IMR-90 (cell line): ENCODE measurements around the gene IL1A. TPM values are rescaled to one million over a fixed set of nuclear protein-coding genes. Genes with fewer than 3 reads are reported as not detected.
A peak's percentile ranks its signal among the peaks of the same experiment; 100 is the strongest.

ENCODE experiments used
- ATAC-seq: fragments of 200-7000 bp; cut with Tn5 transposase; 2 replicates; pipeline ENCODE4 v1.9.1; 2020; ENCODE audit warnings: low read depth, mild to moderate bottlenecking, moderate library complexity
- BruUV-seq: library from RNA; stranded (reverse); fragments of 400-500 nt; replicated peaks from 2 replicates; lab custom pipeline; 2021; lab: Mats Ljungman, UMichigan
- CTCF ChIA-PET: fragments of 300-600 bp; formaldehyde crosslinking; extraction: SDS; loops from one replicate; lab custom pipeline; 2021; ENCODE audit warnings: antibody characterized with exemption; lab: Yijun Ruan, JAX
- POLR2A ChIA-PET: fragments of 300-600 bp; sonication (Branson Sonifier 250); formaldehyde crosslinking; loops from one replicate; lab custom pipeline; 2022; ENCODE audit warnings: antibody characterized with exemption; ENCODE audit not compliant: unreplicated experiment; lab: Charles Lee
- DNase-seq: peaks from one replicate; pipeline ENCODE4 v3.0.0; 2013
- H2AFZ ChIP-seq: replicated peaks from 2 replicates; pipeline ENCODE3; 2013; ENCODE audit warnings: low read length, mild to moderate bottlenecking; ENCODE audit not compliant: poor library complexity
- H2AK5ac ChIP-seq: 2 replicates; pipeline ENCODE4 v1.6.1; 2013; ENCODE audit warnings: low read depth, low read length, inconsistent platforms
- H2AK9ac ChIP-seq: replicated peaks from 2 replicates; pipeline ENCODE3; 2013; ENCODE audit warnings: mild to moderate bottlenecking, low read depth, low read length, moderate library complexity; ENCODE audit not compliant: poor library complexity
- H2BK120ac ChIP-seq: 2 replicates; pipeline ENCODE4 v1.6.1; 2013; ENCODE audit warnings: low read depth, low read length, inconsistent platforms
- H2BK15ac ChIP-seq: 3 replicates; pipeline ENCODE4 v1.6.1; 2013; ENCODE audit warnings: low read depth, low read length, inconsistent platforms
- H2BK20ac ChIP-seq: 2 replicates; pipeline ENCODE4 v1.6.1; 2013; ENCODE audit warnings: low read depth, mild to moderate bottlenecking, inconsistent platforms, low read length, moderate library complexity
- H2BK5ac ChIP-seq: 2 replicates; pipeline ENCODE4 v1.6.1; 2013; ENCODE audit warnings: mild to moderate bottlenecking, low read depth, low read length, inconsistent platforms; ENCODE audit not compliant: poor library complexity, severe bottlenecking
- H3K14ac ChIP-seq: replicated peaks from 2 replicates; pipeline ENCODE4 v1.6.1; 2013; ENCODE audit warnings: low read depth, low read length, inconsistent platforms
- H3K18ac ChIP-seq: 2 replicates; pipeline ENCODE4 v1.6.1; 2013; ENCODE audit warnings: low read depth, low read length, control low read depth
- H3K23ac ChIP-seq: 2 replicates; pipeline ENCODE4 v1.6.1; 2013; ENCODE audit warnings: low read depth, low read length, inconsistent platforms
- H3K27ac ChIP-seq: 2 replicates; pipeline ENCODE4 v1.5.1; 2013; ENCODE audit warnings: mild to moderate bottlenecking, control low read depth, low read length; ENCODE audit not compliant: insufficient read depth
- H3K27me3 ChIP-seq: 2 replicates; pipeline ENCODE4 v1.6.1; 2013; ENCODE audit warnings: low read length; ENCODE audit not compliant: control insufficient read depth, insufficient read depth
- H3K36me3 ChIP-seq: 2 replicates; pipeline ENCODE4 v1.6.1; 2013; ENCODE audit warnings: low read length, mixed read lengths; ENCODE audit not compliant: control insufficient read depth, insufficient read depth
- H3K4ac ChIP-seq: 2 replicates; pipeline ENCODE4 v1.6.1; 2013; ENCODE audit warnings: low read depth, low read length, inconsistent platforms
- H3K4me1 ChIP-seq: 2 replicates; pipeline ENCODE4 v1.6.1; 2013; ENCODE audit warnings: low read length, mixed read lengths; ENCODE audit not compliant: control insufficient read depth, insufficient read depth
- H3K4me2 ChIP-seq: 2 replicates; pipeline ENCODE4 v1.6.1; 2013; ENCODE audit warnings: low read depth, mild to moderate bottlenecking, control low read depth, low read length, moderate library complexity
- H3K4me3 ChIP-seq: 2 replicates; pipeline ENCODE4 v1.5.1; 2013; ENCODE audit warnings: low read depth, mild to moderate bottlenecking, control low read depth, low read length, moderate library complexity; ENCODE audit not compliant: insufficient read depth
- H3K56ac ChIP-seq: 2 replicates; pipeline ENCODE4 v1.6.1; 2013; ENCODE audit warnings: low read length, inconsistent platforms; ENCODE audit not compliant: insufficient read depth; ENCODE audit errors: extremely low read depth
- H3K79me1 ChIP-seq, 2 experiments: 2 replicates each; pipeline ENCODE4 v1.6.1; 2013; ENCODE audit warnings: low read length in 2 of 2, inconsistent platforms in 1 of 2, low read depth in 1 of 2
- H3K9ac ChIP-seq: 2 replicates; pipeline ENCODE4 v1.6.1; 2013; ENCODE audit warnings: low read depth, low read length, control low read depth
- H3K9me1 ChIP-seq: 2 replicates; pipeline ENCODE4 v1.6.1; 2013; ENCODE audit warnings: low read length, inconsistent platforms; ENCODE audit not compliant: insufficient read depth
- H3K9me3 ChIP-seq: 2 replicates; pipeline ENCODE4 v1.6.1; 2013; ENCODE audit warnings: low read length; ENCODE audit not compliant: control insufficient read depth, insufficient read depth
- H4K20me1 ChIP-seq: 2 replicates; pipeline ENCODE4 v1.6.1; 2013; ENCODE audit warnings: low read length, inconsistent platforms; ENCODE audit not compliant: insufficient read depth
- H4K5ac ChIP-seq: 2 replicates; pipeline ENCODE4 v1.6.1; 2013; ENCODE audit warnings: mild to moderate bottlenecking, low read depth, low read length, control low read depth
- H4K8ac ChIP-seq, 2 experiments: 2 replicates each; pipeline ENCODE4 v1.6.1; 2013; ENCODE audit warnings: low read depth in 2 of 2, low read length in 2 of 2, control low read depth in 1 of 2, inconsistent platforms in 1 of 2
- H4K91ac ChIP-seq: 2 replicates; pipeline ENCODE4 v1.6.1; 2013; ENCODE audit warnings: low read depth, low read length, inconsistent platforms; ENCODE audit not compliant: insufficient read depth
- BHLHE40 ChIP-seq: fragments of 150-350 bp; IDR thresholded peaks from 2 replicates; pipeline ENCODE4 v1.6.1; 2016; ENCODE audit warnings: mild to moderate bottlenecking, low read depth, low read length
- CEBPB ChIP-seq: IDR thresholded peaks from 2 replicates; pipeline ENCODE4 v1.6.1; 2012; ENCODE audit warnings: low read depth, low read length, improper control_type of control experiment
- CHD1 ChIP-seq: IDR thresholded peaks from 2 replicates; pipeline ENCODE4 v1.6.1; 2012; ENCODE audit warnings: low read depth, low read length, improper control_type of control experiment
- ELK1 ChIP-seq: fragments of 150-350 bp; IDR thresholded peaks from 2 replicates; pipeline ENCODE4 v1.6.1; 2016; ENCODE audit warnings: low read depth, mild to moderate bottlenecking, low read length, moderate library complexity, borderline replicate concordance
- FOS ChIP-seq: fragments of 150-350 bp; IDR thresholded peaks from 2 replicates; pipeline ENCODE4 v1.6.1; 2016; ENCODE audit warnings: low read depth, low read length
- MAFK ChIP-seq: IDR thresholded peaks from 2 replicates; pipeline ENCODE4 v1.6.1; 2012; ENCODE audit warnings: low read depth, low read length, improper control_type of control experiment
- MAZ ChIP-seq: IDR thresholded peaks from 2 replicates; pipeline ENCODE4 v1.6.1; 2012; ENCODE audit warnings: low read depth, mild to moderate bottlenecking, low read length, improper control_type of control experiment, moderate library complexity, borderline replicate concordance
- NFE2L2 ChIP-seq: fragments of 150-350 bp; IDR thresholded peaks from 2 replicates; pipeline ENCODE4 v1.6.1; 2016; ENCODE audit warnings: low read depth, mild to moderate bottlenecking, low read length
- POLR2A ChIP-seq: IDR thresholded peaks from 2 replicates; pipeline ENCODE4 v1.6.1; 2012; ENCODE audit warnings: mild to moderate bottlenecking, low read depth, low read length
- RAD21 ChIP-seq: IDR thresholded peaks from 2 replicates; pipeline ENCODE4 v1.6.1; 2012; ENCODE audit warnings: low read length, improper control_type of control experiment
- RCOR1 ChIP-seq: IDR thresholded peaks from 2 replicates; pipeline ENCODE4 v1.6.1; 2012; ENCODE audit warnings: mild to moderate bottlenecking, low read length, improper control_type of control experiment; ENCODE audit not compliant: insufficient replicate concordance
- SMC3 ChIP-seq: fragments of 150-350 bp; IDR thresholded peaks from 2 replicates; pipeline ENCODE4 v1.6.1; 2016; ENCODE audit warnings: low read depth, mild to moderate bottlenecking, antibody characterized with exemption, low read length, moderate library complexity
- USF2 ChIP-seq: fragments of 150-350 bp; IDR thresholded peaks from 2 replicates; pipeline ENCODE4 v1.6.1; 2017; ENCODE audit warnings: mild to moderate bottlenecking, antibody characterized with exemption, low read length, low read depth
- WGBS, 2 experiments: methylation state at CpG; one replicate each; pipeline versions ENCODE4 v1.1.5 to v1.1.7; 2013; ENCODE audit warnings: missing lambda C conversion rate in 2 of 2; ENCODE audit not compliant: insufficient read length in 1 of 2; ENCODE audit errors: extremely low coverage in 2 of 2; 5-methylcytosine and 5-hydroxymethylcytosine counted together
- dilution Hi-C: fragments of 300-500 bp; cut with HindIII; formaldehyde crosslinking; loops from one replicate; pipeline ENCODE4 v1.14.3; 2018; ENCODE audit warnings: low sequenced_read_pairs; ENCODE audit not compliant: unreplicated experiment
- in situ Hi-C: fragments of 300-500 bp; cut with MboI; formaldehyde crosslinking; loops from 3 replicates; pipeline ENCODE4 v1.14.3; 2019; ENCODE audit warnings: low sequenced_read_pairs, inconsistent platforms, mixed read lengths
- intact Hi-C: fragments of 100-400 bp; cut with micrococcal nuclease; formaldehyde crosslinking; loops from 2 replicates; pipeline ENCODE4 v1.10.0; 2022
- polyA plus RNA-seq, 3 experiments: library from polyadenylated mRNA; depleted of rRNA; stranded (reverse); fragments of >200 nt; gene quantifications; 2 replicates each; pipeline ENCODE4 v1.2.3, GENCODE V29; 2012; ENCODE audit warnings: low replicate concordance in 1 of 3
- total RNA-seq: library from RNA; depleted of rRNA; stranded (reverse); fragments of >200 nt; gene quantifications from 2 replicates; pipeline ENCODE4 v1.2.3, GENCODE V29; 2012

The IL1A gene
- total and polyA plus RNA-seq, 2 of the 4 experiments (the other 2 are of a cell fraction): 0.48 to 1.1 TPM

GRCh38 chr2:112803691-112804521, 19.6 kb upstream of the IL1A start:
- no peak overlapping the region for H2AK9ac ChIP-seq
- H3K79me1 ChIP-seq: peaks cover 0 to 13% of the 10 kb centered on the region in 2 experiments; a peak in 2 of 4 replicates
- in situ Hi-C loops (no loop called here), dilution Hi-C loops (no loop called here), intact Hi-C loops (no loop called here)
- ChIA-PET POLR2A (interaction anchor here (0.6 kb wide), 1 partner anchor 22 kb away, joined by 3 read pairs; no protein-coding TSS in a partner anchor), CTCF (no interaction called here)
- H3K4me1 ChIP-seq: no peaks in the 10 kb centered on the region; the same call in 1 of the 2 replicates
- ATAC-seq (peak; percentile 88), DNase-seq (peak; percentile 94)
- no peaks in the 10 kb centered on the region for H3K27me3 ChIP-seq
- H2BK120ac ChIP-seq: peak overlapping the region; percentile 55
- 60% methylated on average over 1 of the region's 5 CpGs; no CpG with 5 or more reads in 1 of the 2 experiments for WGBS, 2 experiments
- no peak overlapping the region for H3K4me3 ChIP-seq
- H3K14ac ChIP-seq: peak overlapping the region; percentile 35; the same call in 1 of the 2 replicates
- H3K56ac ChIP-seq: no peak overlapping the region
- H4K8ac ChIP-seq: peak overlapping the region in 1 of 2 experiments; percentile 56; a peak in 2 of 4 replicates
- H2BK20ac ChIP-seq: peak overlapping the region; percentile 90; the same call in 1 of the 2 replicates
- no peak overlapping the region for H2AFZ ChIP-seq
- H2AK5ac ChIP-seq: peak overlapping the region; percentile 80
- peak overlapping the region; percentile 66; the same call in 1 of the 2 replicates for H3K18ac ChIP-seq
- H3K27ac ChIP-seq: no peak overlapping the region; the same call in 1 of the 2 replicates
- BruUV-seq: no TSS peak
- no peaks in the 10 kb centered on the region for H3K36me3 ChIP-seq
- no peak overlapping the region for H3K9ac ChIP-seq
- peak overlapping the region; percentile 61 for H3K4ac ChIP-seq
- H3K23ac ChIP-seq: peak overlapping the region; percentile 66
- no peaks in the 10 kb centered on the region for H3K9me3 ChIP-seq
- H4K20me1 ChIP-seq: no peaks in the 10 kb centered on the region
- peak overlapping the region; percentile 9; the same call in 2 of the 3 replicates for H2BK15ac ChIP-seq
- peak overlapping the region; percentile 80 for H2BK5ac ChIP-seq
- peak overlapping the region; percentile 58; the same call in 1 of the 2 replicates for H4K91ac ChIP-seq
- peak overlapping the region; percentile 44; the same call in 1 of the 2 replicates for H3K4me2 ChIP-seq
- peak overlapping the region; percentile 61; the same call in 1 of the 2 replicates for H4K5ac ChIP-seq
- peaks cover 11% of the 10 kb centered on the region for H3K9me1 ChIP-seq
- TF ChIP-seq MAFK: peak; percentile 59
- TF ChIP-seq USF2: no peak
- TF ChIP-seq FOS: peak; percentile 46
- TF ChIP-seq NFE2L2: no peak
- TF ChIP-seq BHLHE40: 0 out of 2 replicates have a peak, but pooled peaks have one; percentile 35
- TF ChIP-seq CEBPB: peak; percentile 79
- TF ChIP-seq RCOR1: no peak
- no peak for TF ChIP-seq SMC3
- TF ChIP-seq ELK1: no peak
- no peak for TF ChIP-seq RAD21
- no peak for TF ChIP-seq MAZ
- TF ChIP-seq POLR2A: no peak
- no peak for TF ChIP-seq CHD1
